ENCODE measurements around the gene CCDC85C. TPM values are rescaled to one million over a fixed set of nuclear protein-coding genes. Genes with fewer than 3 reads are reported as not detected.

The CCDC85C gene
- total and polyA plus RNA-seq, 2 of the 8 experiments (the other 6 are each of a cell fraction or from before 2014, with no cell fraction given), result 16.8 to 35.8 TPM

GRCh38 chr14:99538275-99538674 lies 65.7 kb downstream of the CCDC85C start:
- Histone ChIP-seq H3K79me2 (ENCODE audit: control insufficient read depth in 1 of 2, insufficient read depth in 2 of 2, low read length in 2 of 2) (peaks cover 0 to 55% of the 10 kb centered on the region in 2 experiments; a peak in 1 of 4 replicates), H3K4me3 (ENCODE audit: extremely low read depth in 1 of 4, insufficient read depth in 2 of 4, low read depth in 3 of 4, low read length in 4 of 4) (no peak overlapping the region), H3K23ac (ENCODE audit: insufficient read length) (no peak overlapping the region), H3K14ac (ENCODE audit: insufficient read length) (no peak overlapping the region), H3K27me3 (replicated peaks in 1 of 4; ENCODE audit: control insufficient read depth in 3 of 4, extremely low read depth in 1 of 4, insufficient read depth in 3 of 4, low read length in 3 of 4) (no peaks in the 10 kb centered on the region), H3K27ac (ENCODE audit: low read depth, low read length) (no peak overlapping the region), H2BK120ac (replicated peaks; ENCODE audit: low read depth, low read length) (no peak overlapping the region), H2BK12ac (ENCODE audit: low read depth, low read length) (peak overlapping the region; percentile 92; the same call in 1 of the 2 replicates), H3K18ac (ENCODE audit: extremely low read depth, low read length) (peak overlapping the region; percentile 13; the same call in 1 of the 2 replicates), H2BK20ac (ENCODE audit: low read length) (0 out of 2 replicates have a peak overlapping the region, but pooled peaks have one; percentile 66), H2BK5ac (ENCODE audit: low read depth, low read length) (peak overlapping the region; percentile 52; the same call in 1 of the 2 replicates), H3K4me2 (ENCODE audit: insufficient read depth in 1 of 2, low read depth in 2 of 2, low read length in 2 of 2) (no peak overlapping the region), H3K23me2 (ENCODE audit: low read depth, low read length) (no peaks in the 10 kb centered on the region), H2AFZ (ENCODE audit: low read length) (no peak overlapping the region), H3K79me1 (ENCODE audit: low read depth, low read length) (peaks cover 30% of the 10 kb centered on the region), H4K91ac (replicated peaks; ENCODE audit: insufficient read length, low read length) (peak overlapping the region; percentile 48), H2AK5ac (ENCODE audit: low read depth, low read length) (peak overlapping the region; percentile 65; the same call in 1 of the 2 replicates), H2BK15ac (ENCODE audit: low read length) (0 out of 2 replicates have a peak overlapping the region, but pooled peaks have one; percentile 29), H4K20me1 (replicated peaks in 1 of 2; ENCODE audit: control insufficient read depth in 1 of 2, insufficient read depth in 2 of 2, low read length in 2 of 2) (peaks cover 9 to 15% of the 10 kb centered on the region in 2 experiments), H4K5ac (ENCODE audit: insufficient read length, low read depth, low read length) (no peak overlapping the region), H3K36me3 (ENCODE audit: control insufficient read depth in 2 of 4, insufficient read depth in 4 of 4, low read length in 3 of 4) (no peaks in the 10 kb centered on the region), H3K9ac (replicated peaks in 1 of 4; ENCODE audit: extremely low read depth in 1 of 4, low read depth in 3 of 4, low read length in 3 of 4) (no peak overlapping the region), H4K8ac (ENCODE audit: extremely low read depth, insufficient read depth, low read length) (peak overlapping the region; percentile 6; the same call in 1 of the 2 replicates), H3K4ac (replicated peaks; ENCODE audit: insufficient read length, low read depth, low read length) (no peak overlapping the region), H3K56ac (replicated peaks; ENCODE audit: insufficient read length, low read depth, low read length) (no peak overlapping the region), H3K9me3 (ENCODE audit: insufficient read depth in 2 of 2, low read depth in 1 of 2, low read length in 1 of 2) (no peaks in the 10 kb centered on the region), H3K4me1 (replicated peaks in 1 of 4; ENCODE audit: control insufficient read depth in 3 of 4, insufficient read depth in 4 of 4, low read length in 3 of 4) (peaks cover 0 to 41% (median 20%) of the 10 kb centered on the region in 4 experiments; a peak in 6 of 7 replicates)
- no peak for FAIRE-seq
- ChIA-PET CTCF (ENCODE audit: partially characterized antibody) (interaction anchor here (0.8 to 6.2 kb wide), 22 partner anchors 10 to 213 kb away, joined by 3 to 40 read pairs (median 4); no protein-coding TSS in a partner anchor), POLR2A (ENCODE audit: partially characterized antibody) (interaction anchor here (1.0 to 1.1 kb wide), 2 partner anchors 10 to 23 kb away, joined by 3 to 6 read pairs; no protein-coding TSS in a partner anchor)
- DNase-seq (ENCODE audit: low read depth in 1 of 2, low spot score in 2 of 2), result no peak
- WGBS, 2 experiments (ENCODE audit: extremely low coverage in 1 of 2, insufficient coverage in 1 of 2, insufficient read length in 1 of 2, insufficient replicate concordance in 2 of 2, low coverage in 1 of 2, low lambda C conversion rate in 2 of 2, missing lambda C conversion rate in 1 of 2), result 61% methylated on average over 7 of the region's 9 CpGs; no CpG with 5 or more reads in 1 of the 2 experiments
- TF ChIP-seq GTF2F1 (IDR thresholded peaks at IDR 0.05; ENCODE audit: borderline replicate concordance, low read depth, low read length) (no peak), RNF2 (IDR thresholded peaks at IDR 0.05; ENCODE audit: borderline replicate concordance, low read depth, low read length, missing control alignments, poor library complexity, severe bottlenecking) (no peak), SRF (IDR thresholded peaks at IDR 0.05; ENCODE audit: low read depth, low read length) (no peak), RXRA (IDR thresholded peaks at IDR 0.05; ENCODE audit: insufficient read depth, low read depth, low read length) (no peak), SP1 (IDR thresholded peaks at IDR 0.05; ENCODE audit: low read depth, low read length) (no peak), FOSL1 (IDR thresholded peaks at IDR 0.05; ENCODE audit: insufficient read depth, low read depth, low read length) (no peak)

Measured in H1 (cell line).